SK-N-SH treated with all-trans-retinoic acid at 6 μM for 48 hours (cell line): ENCODE results near the gene PALLD.

Experiments
- ARNTL ChIP-seq: fragments of 450-650 bp; formaldehyde crosslinking; IDR thresholded peaks from 2 replicates; pipeline ENCODE4 v1.5.0; 2020; ENCODE audit warnings: low read depth, mild to moderate bottlenecking, moderate library complexity, borderline replicate concordance
- ZC3H10 ChIP-seq: fragments of 250-450 bp; sonication (Bioruptor Pico); IDR thresholded peaks from 2 replicates; pipeline ENCODE4 v1.5.1; 2021; ENCODE audit warnings: mild to moderate bottlenecking, moderate library complexity

GRCh38 chr4:168717847-168718246, 221.0 kb downstream of the PALLD start:
- TF ChIP-seq ARNTL (CRISPR knock-in tag): no peak
- TF ChIP-seq ZC3H10 (CRISPR knock-in tag): no peak
